ENCODE measurements around the gene ZDHHC1.

ZDHHC1 gene

GRCh38 chr16:67415872-67416793 lies at the start of gene ZDHHC1:
Gene ZDHHC1 (minus strand): TSS chr16:67416477. CDS start chr16:67407775, 8,702 bp downstream.
- peak; percentile 46 for DNase-seq (ENCODE audit: low spot score)

GRCh38 chr16:67464565-67464964 lies 48.3 kb upstream of the ZDHHC1 start:
- DNase-seq (ENCODE audit: low spot score) = peak; percentile 26

- no peak for DNase-seq (ENCODE audit: low spot score)
Measured at GRCh38 chr16:67463691-67464090, 47.4 kb upstream of the ZDHHC1 start.

- DNase-seq (ENCODE audit: low spot score) = no peak
Measured at GRCh38 chr16:67463059-67463458, 46.8 kb upstream of the ZDHHC1 start.

- no peak for DNase-seq (ENCODE audit: low spot score)
Measured at GRCh38 chr16:67462279-67462655, 46.0 kb upstream of the ZDHHC1 start.

GRCh38 chr16:67461600-67462278 lies 45.5 kb upstream of the ZDHHC1 start:
- no peak for DNase-seq (ENCODE audit: low spot score)

GRCh38 chr16:67460961-67461360 lies 44.7 kb upstream of the ZDHHC1 start:
- DNase-seq (ENCODE audit: low spot score) = no peak

- DNase-seq (ENCODE audit: low spot score) = no peak
Measured at GRCh38 chr16:67460168-67460567, 43.9 kb upstream of the ZDHHC1 start.

- DNase-seq (ENCODE audit: low spot score) = no peak
Measured at GRCh38 chr16:67459861-67460150, 43.5 kb upstream of the ZDHHC1 start.

- DNase-seq (ENCODE audit: low spot score) = peak; percentile 9
Measured at GRCh38 chr16:67459066-67459860, 43.0 kb upstream of the ZDHHC1 start.

- no peak for DNase-seq (ENCODE audit: low spot score)
Measured at GRCh38 chr16:67458121-67458641, 41.9 kb upstream of the ZDHHC1 start.

GRCh38 chr16:67457611-67458010 lies 41.3 kb upstream of the ZDHHC1 start:
- no peak for DNase-seq (ENCODE audit: low spot score)

- DNase-seq (ENCODE audit: low spot score) = peak; percentile 40
Measured at GRCh38 chr16:67456391-67457081, 40.3 kb upstream of the ZDHHC1 start.

GRCh38 chr16:67454852-67455251 lies 38.6 kb upstream of the ZDHHC1 start:
- no peak for DNase-seq (ENCODE audit: low spot score)

GRCh38 chr16:67454104-67454503 lies 37.8 kb upstream of the ZDHHC1 start:
- DNase-seq (ENCODE audit: low spot score) = no peak

GRCh38 chr16:67451704-67452435 lies 35.6 kb upstream of the ZDHHC1 start:
- DNase-seq (ENCODE audit: low spot score) = no peak

GRCh38 chr16:67451061-67451703 lies 34.9 kb upstream of the ZDHHC1 start:
- no peak for DNase-seq (ENCODE audit: low spot score)

- no peak for DNase-seq (ENCODE audit: low spot score)
Measured at GRCh38 chr16:67449739-67450138, 33.5 kb upstream of the ZDHHC1 start.

GRCh38 chr16:67449336-67449735 lies 33.1 kb upstream of the ZDHHC1 start:
- DNase-seq (ENCODE audit: low spot score) = no peak

- no peak for DNase-seq (ENCODE audit: low spot score)
Measured at GRCh38 chr16:67448580-67448979, 32.3 kb upstream of the ZDHHC1 start.
